Measurements from ENCODE around the gene NGF.
"Not testable (repeated sequence)": the region's sequence is repeated elsewhere in the genome, so short reads cannot be mapped to it uniquely, and the experiment has no call there.

NGF gene

DNA sequence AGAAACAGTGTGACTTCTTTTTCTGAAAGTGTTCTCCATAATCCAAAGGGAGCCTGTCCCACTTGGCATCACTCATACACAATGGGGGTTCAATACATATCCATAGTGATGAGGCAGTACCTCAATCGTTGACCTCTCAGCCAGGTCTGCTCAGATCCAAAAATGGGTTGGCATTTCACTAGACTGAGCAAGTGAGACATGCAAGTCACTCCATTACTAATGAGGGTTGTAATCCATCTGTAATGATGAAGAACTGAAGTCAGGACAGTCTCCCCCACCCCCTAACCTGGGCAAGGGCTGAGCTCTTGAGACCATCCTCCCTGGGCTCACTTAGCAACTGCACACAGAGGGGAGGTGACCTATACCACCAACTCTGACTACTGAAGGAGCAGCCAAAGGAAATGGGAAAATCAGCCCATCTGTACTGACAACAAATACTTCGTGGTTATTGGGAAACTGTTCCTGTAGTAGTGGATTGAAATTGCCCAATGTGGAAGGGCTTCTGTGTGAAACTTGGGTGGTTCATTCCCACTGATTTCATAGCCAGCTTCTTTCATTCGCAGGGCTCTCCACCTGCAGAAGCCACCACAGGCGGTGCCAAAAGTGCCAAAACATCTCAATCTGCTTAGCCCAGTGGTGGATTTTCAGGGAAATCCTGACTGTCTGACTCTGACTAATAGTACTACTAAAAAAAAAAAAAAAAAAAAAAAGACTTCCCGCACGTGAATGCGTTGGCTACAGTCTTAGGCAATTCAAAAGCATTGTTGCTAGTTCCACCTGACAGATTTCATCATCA is 5.0 kb downstream of the NGF start:
- DNase-seq = no peak

DNA sequence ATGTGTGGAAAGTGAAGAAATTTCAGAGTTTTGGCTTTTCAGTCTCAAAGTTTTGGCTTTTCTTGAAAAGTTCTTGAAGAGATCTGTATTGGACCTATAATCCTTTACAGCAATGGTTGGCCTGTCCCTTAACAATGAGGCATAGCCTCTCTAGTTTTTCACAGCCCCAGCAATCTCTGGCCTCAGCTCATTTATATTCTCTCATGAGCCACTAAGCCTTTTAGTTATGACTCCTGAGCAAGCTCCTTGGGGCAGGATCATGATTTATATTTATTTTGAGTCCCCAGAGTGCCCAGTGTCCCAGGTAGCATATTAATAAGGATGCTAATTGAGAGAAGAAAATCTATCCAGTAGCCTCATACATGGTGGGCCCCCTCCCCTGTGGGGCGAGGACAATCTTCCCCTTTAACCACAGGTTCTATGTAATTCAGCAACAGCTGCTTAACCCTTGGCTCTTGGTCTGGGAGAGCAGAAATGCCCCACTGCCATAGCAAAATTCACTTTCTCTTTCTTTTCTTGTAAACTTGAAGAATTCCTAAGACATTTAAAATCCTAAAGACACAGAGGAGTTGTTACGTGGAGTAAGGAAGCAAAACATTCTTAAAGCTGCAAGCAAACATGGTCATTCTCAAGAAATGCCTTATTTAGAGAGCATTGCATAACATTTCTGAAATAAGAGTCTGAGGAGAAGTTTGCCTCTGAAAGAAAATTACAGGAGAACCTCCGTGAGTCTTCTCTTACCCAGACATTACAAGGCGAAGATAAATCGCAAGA is 6.3 kb downstream of the NGF start:
- no peak for DNase-seq

DNA sequence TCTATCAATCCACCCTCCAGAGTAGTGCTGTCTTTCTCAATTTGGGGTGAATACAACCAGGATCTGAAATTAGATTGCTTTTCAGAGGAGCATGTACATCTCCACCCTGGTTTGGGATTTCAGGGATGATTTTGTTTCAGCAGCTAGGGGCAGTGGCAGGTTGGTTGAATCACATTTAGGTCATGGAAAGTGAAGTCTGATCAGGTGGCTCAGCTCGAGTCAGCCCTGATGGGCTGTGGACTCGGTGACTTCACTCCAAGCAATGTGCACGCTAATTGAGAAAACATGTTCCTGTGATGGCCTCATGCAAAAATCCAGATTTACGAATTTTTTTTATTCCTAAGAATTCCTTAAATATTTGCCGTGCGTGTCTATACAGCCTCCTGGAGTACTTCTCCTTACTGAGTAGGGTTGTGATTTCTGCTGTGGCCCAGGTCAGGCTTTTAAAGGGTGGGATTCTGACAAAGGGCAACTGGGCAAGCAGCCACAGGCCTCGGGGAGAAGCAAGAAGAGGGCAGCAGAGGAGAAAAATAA is 7.5 kb downstream of the NGF start:
- peak; percentile 64 for DNase-seq

DNA sequence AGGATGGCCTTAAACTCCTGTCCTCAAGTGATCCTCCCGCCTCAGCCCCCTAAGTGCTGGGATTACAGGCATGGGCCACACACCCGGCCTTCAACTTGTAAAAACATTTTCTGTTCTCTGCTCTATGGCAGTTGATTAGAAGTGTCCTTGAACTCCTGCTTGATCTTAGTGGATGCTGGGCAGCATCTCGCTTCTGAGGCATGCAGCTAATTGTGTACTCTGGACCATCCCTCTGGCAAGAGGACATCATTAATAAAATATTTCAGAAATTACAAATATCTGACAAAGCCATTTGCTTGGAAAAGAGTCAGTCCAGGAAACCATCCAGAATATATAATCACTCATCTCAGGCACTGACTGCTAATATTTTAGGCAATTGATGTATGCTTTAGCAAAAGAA is 8.1 kb downstream of the NGF start:
- peak; percentile 21 for DNase-seq

DNA sequence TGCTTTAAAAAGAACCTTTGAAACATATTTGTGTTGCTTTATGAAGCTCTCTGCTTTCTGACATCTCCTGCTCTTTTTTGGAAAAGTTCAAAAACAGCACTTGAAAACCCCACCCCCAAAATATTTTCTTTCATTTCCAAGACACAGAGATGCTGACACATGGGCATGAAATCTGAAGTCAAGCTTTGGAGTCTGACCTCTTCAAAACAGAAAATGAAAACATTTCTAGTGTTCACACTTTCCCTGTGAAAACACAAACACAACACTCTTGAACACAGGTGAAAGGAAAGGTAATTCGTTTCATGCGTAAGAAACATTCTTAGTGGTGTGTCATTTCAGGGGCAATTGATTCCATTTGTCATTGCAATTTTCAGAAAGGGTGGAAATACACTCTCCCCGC is 10.8 kb downstream of the NGF start:
- no peak for DNase-seq

DNA sequence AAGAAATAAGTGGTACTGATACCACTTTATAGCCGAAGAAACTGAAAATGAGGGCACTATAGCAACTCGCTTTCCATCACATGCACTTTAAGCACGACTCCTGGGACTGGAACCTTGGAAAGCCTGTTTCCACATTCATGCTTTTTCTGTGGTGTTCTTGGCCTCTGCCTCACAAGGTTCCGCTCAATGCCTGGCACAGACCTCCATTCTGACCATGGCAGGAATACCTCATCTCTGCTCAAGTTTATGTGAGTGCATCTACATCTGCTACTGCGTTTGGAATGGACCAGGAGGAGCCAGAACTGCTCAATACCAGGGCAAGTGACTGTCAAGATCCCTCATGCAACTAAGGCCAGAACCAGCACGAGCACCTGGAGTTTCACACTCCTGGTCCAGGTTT is 11.6 kb downstream of the NGF start:
- DNase-seq = no peak

DNA sequence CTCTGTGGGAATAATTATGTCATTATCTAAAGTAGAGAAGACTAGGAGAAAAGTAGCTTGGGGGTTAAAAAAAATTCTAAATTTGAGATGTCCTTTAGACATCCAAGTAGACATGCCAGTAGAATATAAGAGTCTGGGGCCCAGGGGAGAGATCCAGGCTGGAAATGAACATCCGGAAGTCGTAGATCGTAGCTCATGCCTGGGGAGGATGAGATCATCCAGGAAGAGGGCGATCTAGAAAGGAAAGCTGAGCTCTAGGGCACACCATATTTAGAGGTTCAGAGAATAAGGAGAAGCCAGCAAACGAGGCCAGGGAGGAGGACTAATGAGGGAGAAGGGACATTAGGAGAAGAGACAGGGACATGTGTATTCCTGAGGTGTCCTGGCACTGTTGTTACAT is 12.2 kb downstream of the NGF start:
- no peak for DNase-seq

DNA sequence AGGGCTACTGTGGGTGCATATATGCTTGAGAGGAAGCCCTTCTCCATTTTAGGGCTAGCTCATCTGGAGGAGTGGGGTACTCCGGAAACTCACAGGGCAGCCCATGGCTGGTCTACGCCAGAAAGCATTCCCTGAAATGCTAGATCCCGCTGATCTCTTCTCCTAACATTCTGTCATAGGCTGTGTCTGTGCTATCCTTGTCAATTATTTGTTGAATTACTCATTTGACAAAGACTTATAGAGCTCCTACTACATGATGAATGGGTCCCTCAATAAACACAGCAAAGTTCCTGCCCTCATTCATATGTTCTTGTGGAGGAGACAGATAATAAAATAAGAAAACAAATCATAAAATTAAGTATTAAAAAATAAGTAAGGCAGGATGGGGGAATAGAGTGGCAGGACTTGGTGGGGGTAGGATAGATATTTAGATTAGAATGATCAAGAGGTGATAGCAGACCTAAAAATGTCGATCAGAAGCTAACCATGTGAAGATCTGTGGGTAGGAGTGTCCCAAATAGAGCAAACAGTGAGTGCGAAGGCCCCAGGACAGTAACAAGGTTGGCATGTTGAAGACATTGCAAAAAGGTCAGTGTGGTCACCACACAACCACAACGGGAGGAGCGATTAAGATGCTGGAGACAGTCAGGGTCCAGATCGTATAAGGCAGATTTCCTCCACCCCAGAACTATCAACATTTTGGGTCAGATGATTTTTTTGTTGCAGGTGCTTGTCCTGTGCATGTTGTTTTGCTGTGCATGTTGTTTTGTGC is 13.2 kb downstream of the NGF start:
- no peak for DNase-seq

DNA sequence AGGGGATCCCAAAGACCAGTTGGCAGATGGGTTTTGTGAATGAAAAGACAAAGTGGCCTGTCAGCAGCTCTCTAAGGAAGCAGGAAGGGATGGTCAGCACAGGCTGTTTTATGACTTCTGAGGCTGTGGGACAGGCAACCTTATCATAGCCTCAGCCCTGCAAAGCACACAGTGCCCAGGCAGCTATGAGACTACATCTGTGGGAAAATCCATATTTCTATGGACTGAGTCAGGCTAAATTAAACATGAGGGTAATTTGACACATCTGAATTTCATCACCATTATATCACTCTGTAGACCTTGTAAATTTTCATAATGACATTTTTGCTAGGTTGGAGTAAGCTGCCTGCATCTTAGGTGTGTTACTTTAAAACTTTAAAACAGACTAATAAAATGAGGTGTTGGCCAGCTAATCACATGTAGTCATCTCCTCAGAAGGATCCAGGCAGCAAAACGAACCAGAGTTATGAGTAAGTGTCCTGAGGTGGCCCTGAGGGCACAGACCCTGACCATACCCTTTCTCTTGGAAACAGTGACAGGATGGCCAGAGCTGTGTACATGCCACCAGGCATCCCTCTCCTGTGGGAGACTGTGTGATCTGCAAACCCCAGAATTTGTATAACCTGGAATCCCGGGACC is 14.6 kb downstream of the NGF start:
- no peak for DNase-seq

DNA sequence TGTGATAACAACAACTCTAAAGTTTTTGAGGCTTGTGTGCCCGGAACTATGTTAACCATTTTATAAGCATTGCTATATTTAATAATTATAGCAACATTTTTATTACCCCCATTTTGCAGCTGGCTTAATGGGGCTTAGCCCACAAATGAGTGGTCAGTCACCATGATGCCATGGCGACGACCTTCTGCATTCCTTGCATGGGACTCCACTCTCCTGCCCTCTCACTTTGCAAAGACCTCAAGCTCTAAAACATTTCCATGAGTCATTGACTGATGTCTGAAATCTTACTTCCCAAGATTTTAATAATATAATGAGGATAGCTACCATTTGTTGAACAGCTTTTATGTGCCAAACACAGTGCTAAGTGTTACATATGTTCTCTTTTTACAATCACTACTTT is 15.4 kb downstream of the NGF start:
- no peak for DNase-seq

DNA sequence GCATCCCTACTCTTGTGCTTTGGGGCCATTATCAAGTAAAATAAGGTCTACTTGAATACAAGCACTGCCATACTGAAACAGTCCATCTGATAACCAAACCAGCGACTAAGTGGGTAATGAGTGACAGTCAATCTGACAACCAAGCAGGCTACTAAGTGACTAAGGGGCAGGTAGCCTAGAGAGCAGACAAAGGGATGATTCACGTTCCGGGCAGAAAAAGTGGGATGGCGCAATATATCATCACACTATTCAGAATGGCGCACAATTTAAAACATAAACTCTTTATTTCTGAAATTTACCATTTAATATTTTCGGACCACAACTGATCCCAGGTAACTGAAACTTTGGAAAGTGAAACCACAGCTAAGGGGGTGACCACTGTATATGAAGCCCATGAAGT is 17.7 kb downstream of the NGF start:
- DNase-seq = no peak

DNA sequence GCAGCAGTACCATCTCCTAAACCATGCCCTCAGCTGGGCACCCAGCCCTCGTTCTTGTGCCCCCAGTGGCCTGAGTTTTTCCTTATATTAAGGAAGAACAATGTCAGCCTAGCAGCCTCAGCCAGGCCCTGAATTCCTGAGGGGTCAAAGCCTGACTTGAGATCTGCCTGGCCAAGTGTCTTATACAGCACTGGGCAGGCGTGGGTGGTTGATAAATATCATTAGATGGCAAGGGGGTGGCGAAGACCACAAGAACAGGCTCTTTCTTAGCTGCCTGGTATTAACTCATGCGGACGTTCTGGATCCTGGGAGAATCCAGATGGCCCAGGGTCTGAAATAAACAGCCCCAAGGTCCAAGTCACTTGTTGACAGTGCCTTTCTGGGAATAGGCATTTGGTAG is 18.3 kb downstream of the NGF start:
- DNase-seq = no peak

DNA sequence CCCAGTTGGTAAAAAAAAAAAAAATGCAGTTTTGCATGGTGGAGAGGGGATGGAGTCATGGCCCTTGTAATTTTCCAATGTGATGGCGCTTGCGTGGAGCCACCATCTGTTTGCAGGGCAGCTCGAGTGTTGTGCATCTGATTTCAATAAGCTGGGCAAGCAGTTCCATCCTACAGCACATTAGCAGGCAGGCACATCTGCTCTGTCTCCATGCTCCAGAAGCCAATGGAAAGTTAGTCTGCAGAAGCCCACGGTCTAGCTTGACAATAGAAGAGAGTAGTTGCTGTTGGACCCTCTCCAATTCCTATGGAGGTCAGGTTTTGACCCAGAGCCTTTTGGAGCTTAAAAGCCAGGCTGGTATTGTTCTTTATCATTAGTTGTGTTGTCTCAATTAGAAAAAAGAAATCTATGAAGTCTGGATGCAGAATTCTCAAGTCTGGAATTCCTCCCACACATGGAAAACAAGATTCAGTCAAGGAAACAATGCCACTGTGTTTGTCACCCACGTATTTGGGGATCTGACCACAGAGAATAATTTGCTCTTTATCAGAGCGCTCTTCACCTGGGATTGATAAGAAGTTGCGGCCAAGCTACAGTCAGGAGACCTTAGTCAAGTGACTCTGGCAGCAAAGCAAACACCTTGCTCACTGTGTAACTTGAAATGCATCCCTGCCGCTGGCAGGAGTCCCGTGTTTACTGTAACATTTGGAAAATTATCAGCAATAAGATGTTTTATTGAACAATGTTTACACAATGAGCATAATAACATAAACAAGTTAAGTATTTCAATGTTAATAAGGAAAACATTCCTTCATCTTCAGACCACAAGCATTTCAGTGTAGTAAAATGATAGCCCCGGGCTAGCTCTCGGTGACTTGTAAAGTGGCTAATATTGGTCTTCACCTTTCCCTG is 20.7 kb downstream of the NGF start:
- no peak for DNase-seq

DNA sequence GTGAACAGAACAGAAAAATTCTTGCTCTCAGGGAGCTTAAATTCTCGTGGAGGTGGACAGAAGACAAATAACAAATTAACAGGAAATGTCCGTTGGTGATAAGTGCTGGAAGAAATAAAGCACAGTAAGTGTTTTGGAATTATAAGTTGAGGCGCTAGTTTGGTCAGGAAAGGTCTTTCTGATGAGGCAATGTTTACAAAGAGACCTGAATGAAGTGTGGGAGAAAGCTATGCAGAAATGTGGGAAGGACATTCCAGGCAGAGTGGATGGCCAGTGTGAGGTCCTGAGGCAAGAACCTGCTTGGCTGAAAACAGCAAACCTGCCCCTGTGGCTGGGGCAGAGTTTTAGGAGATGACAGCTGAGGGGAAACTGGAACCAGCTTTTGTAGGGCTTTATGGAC is 23.3 kb downstream of the NGF start:
- no peak for DNase-seq

DNA sequence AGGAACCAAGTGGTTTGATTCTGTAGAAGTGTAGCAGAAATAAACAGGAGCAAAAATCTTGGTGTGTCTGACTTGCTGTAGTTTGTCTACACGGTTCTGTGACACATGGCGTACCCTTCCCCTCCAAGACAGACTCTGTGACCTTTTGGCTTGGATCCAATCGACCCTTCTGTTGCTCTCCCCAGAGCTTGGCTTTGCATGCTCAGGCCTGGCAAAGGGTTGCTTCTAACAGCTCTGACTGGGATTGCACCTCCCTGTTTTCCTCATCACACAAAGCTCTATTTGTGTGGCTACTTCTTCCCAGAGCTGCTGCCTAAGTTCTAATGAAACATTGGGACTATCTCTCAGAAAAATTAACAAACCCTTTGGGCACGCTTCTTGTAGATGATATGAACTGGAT is 24.0 kb downstream of the NGF start:
- no peak for DNase-seq

DNA sequence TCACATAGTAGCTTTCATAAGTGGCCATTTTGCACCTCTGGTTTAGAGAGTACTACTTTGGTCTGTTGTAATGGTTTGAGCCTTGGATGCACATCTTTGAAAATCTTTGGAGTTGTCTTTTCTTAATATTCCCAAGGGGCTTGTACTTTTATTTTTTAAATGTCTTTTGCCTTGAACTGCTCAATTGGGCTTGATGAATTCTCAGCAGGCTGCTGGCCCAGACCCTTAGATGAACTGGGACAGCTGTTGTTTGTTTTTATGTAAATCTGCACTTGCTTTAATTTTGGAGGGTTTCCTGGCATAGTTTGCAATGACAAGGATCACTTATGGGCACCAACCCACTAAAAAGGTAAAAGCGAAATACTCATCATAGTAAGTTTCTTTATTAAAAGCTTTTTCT is 24.9 kb downstream of the NGF start:
- no peak for DNase-seq

DNA sequence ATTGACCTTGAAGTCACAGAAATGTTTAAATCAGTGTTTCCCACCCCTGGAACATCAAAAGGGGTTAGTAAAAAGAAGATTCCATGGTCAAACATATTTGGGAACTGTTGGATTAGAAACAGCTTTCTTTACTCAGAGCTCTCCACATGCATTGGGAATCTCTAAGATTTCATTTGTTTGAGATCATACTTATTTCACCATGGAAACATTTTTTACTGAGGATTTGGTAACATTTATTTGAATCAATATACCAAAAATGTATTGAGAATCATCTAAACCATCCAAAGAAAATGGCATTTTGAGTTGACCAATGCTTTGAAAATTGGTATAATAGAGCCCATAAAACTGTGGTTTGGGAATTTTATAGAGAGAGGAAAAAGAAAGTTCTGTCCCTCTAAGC is 25.3 kb downstream of the NGF start:
- DNase-seq = no peak

DNA sequence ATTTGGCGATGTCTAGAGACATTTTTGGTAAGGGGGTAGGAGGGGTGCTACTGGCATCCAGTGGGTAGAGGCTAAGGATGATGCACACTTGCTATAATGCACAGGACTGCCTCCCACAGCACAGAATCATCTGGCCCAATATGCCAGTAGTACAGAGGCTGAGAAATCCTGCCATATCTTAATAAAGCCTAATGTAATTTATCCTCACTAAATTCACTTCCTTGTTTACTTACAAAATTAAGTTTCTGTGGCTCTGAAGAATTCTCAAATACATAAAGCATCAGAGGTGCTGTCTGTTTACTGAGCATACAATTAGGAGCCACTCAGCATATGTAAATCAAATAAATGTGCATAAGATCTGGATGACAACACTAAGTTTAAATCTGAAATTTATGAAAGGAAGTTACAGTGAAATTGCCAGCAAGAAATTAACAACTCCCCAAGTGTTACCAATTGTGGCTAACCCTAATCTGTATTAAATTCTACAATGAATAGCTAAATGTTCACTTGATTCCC is 26.5 kb downstream of the NGF start:
- no peak for DNase-seq

DNA sequence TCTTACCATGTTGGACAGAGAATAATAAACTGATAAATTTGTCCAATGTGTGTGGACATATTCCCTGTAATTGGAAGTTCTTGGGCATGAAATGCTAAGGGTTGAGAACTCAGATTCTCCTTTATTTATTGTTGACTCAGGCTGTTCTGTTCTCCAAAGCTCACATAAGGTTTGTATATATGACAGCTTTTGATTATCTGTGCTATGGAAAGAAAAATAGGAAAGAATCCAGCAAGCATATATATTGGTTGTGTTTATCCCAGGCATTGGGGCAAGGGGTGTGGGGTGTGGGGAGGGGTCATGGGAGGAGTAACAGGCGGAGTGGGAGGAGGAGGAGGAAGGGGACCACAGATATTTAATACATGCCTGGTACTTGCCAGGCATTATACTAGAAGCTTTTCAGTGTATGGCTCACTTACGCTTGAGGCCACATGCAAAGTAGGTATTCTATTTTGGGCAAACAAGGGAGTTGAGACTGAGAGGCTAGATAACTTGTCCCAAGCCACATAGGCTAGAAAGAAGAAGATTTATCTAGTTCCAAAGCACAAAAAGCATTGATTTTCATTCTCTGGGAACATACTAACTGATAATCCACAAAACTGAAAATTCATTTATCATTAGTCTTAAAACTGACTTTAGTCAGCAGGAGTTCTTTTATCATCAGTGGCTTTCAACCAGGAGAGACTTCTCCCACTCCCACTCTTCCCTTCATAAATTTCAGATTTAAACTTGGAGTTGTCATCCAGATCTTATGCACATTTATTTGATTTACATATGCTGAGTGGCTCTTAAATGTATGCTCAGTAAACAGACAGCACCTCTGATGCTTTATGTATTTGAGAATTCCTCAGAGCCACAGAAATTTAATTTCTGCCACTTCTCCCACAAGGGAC is 27.2 kb downstream of the NGF start:
- no peak for DNase-seq

DNA sequence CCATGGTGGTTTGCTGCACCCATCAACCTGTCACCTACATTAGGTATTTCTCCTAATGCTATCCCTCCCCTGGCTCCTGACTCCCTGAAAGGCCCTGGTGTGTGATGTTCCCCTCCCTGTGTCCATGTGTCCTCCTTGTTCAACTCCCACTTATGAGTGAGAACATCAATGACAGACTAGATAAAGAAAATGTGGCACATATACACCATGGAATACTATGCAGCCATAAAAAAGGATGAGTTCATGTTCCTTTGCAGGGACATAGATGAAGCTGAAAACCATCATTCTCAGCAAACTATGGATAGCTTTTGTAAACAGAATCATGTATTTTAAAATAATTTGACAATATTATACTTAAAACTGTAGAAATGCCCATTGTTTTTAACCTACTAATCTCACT is 28.5 kb downstream of the NGF start:
- DNase-seq = not testable (repeated sequence)

DNA sequence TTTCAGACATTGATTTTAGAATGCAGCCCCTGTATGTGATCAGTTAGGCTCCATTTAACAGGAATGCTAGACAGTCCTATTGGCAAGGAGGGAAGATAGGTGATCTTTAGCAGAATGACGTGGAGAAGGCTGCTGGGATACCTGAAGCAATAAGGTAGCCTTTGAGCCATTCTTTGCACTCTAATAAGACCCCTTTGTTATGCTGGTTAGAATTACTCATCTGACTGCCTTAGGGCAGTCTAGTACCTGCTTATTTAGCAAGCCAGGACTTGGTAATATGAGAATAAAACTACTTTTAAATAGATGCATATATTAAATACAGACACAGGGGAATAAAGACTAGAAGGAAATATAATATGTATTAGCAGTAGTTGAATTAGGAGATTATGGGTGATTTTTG is 29.1 kb downstream of the NGF start:
- DNase-seq = no peak
